Fibroblast of lung (primary cell): Measurements from ENCODE around the gene CIPC. TPM values are rescaled to one million over a fixed set of nuclear protein-coding genes. Genes with fewer than 3 reads are reported as not detected.

Source experiments
- DNase-seq, 2 donors: peaks; one replicate each; pipeline versions ENCODE4 v3.0.0 to v3.0.0-alpha.2; 2010; ENCODE audit warnings: low read depth in 2 of 2
- H2AFZ ChIP-seq: 2 replicates; pipeline ENCODE4 v1.5.1; 2012; ENCODE audit warnings: low read length, control low read depth, inconsistent platforms
- H3K27ac ChIP-seq: 2 replicates; pipeline ENCODE4 v1.5.1; 2011; ENCODE audit warnings: low read length, control low read depth; ENCODE audit not compliant: insufficient read depth
- H3K27me3 ChIP-seq: 2 replicates; pipeline ENCODE4 v1.5.1; 2011; ENCODE audit warnings: mild to moderate bottlenecking, low read length; ENCODE audit not compliant: control insufficient read depth, insufficient read depth
- H3K36me3 ChIP-seq: 2 replicates; pipeline ENCODE4 v1.5.1; 2011; ENCODE audit warnings: low read length; ENCODE audit not compliant: control insufficient read depth, insufficient read depth
- H3K4me1 ChIP-seq: 2 replicates; pipeline ENCODE4 v1.5.1; 2011; ENCODE audit warnings: low read length; ENCODE audit not compliant: control insufficient read depth, insufficient read depth; ENCODE audit errors: extremely low read depth
- H3K4me2 ChIP-seq: 2 replicates; pipeline ENCODE4 v1.5.1; 2011; ENCODE audit warnings: low read length, control low read depth; ENCODE audit not compliant: insufficient read depth; ENCODE audit errors: extremely low read depth
- H3K4me3 ChIP-seq, 4 experiments: fragments of 200-600 bp in 1 of 4; sonication (generic) in 1 of 4; replicated peaks in 1 of 4; 2 replicates each; pipeline ENCODE4 v1.5.1; 2011 to 2016; ENCODE audit warnings: low read length in 4 of 4, low read depth in 3 of 4, mild to moderate bottlenecking in 3 of 4, control low read depth in 2 of 4, inconsistent platforms in 1 of 4, mixed read lengths in 1 of 4; ENCODE audit not compliant: insufficient read depth in 1 of 4; ENCODE audit errors: control extremely low read depth in 1 of 4
- H3K79me2 ChIP-seq: 2 replicates; pipeline ENCODE4 v1.5.1; 2012; ENCODE audit warnings: mild to moderate bottlenecking, low read length, inconsistent platforms; ENCODE audit not compliant: control insufficient read depth, insufficient read depth
- H3K9ac ChIP-seq: 2 replicates; pipeline ENCODE4 v1.5.1; 2011; ENCODE audit warnings: mild to moderate bottlenecking, low read length, control low read depth; ENCODE audit not compliant: insufficient read depth
- H3K9me3 ChIP-seq: 2 replicates; pipeline ENCODE4 v1.5.1; 2012; ENCODE audit warnings: low read depth, low read length; ENCODE audit not compliant: control insufficient read depth, insufficient read depth
- H4K20me1 ChIP-seq: 2 replicates; pipeline ENCODE4 v1.5.1; 2011; ENCODE audit warnings: low read length; ENCODE audit not compliant: control insufficient read depth, insufficient read depth; ENCODE audit errors: extremely low read depth
- EZH2 ChIP-seq: IDR thresholded peaks from 2 replicates; pipeline ENCODE4 v1.5.1; 2012; ENCODE audit warnings: low read length, control low read depth, mild to moderate bottlenecking; ENCODE audit errors: missing control alignments
- polyA plus RNA-seq, 2 donors: library from polyadenylated mRNA; depleted of rRNA in 1 of 2; stranded (reverse) in 1 of 2; unstranded in 1 of 2; fragments of >200 nt; gene quantifications; 2 replicates each; pipeline ENCODE4 v1.2.1, GENCODE V29; 2011 to 2012; ENCODE audit warnings: missing spikeins in 1 of 2
- total RNA-seq: library from RNA; depleted of rRNA; stranded (reverse); fragments of >200 nt; gene quantifications from 2 replicates; pipeline ENCODE4 v1.2.1, GENCODE V29; 2014
- TF ChIP-seq, protein P1 (sequence below), 2 donors: IDR thresholded peaks in 1 of 2; conservative IDR thresholded peaks in 1 of 2; 1 replicate in 1 of 2; 2 replicates in 1 of 2; pipeline ENCODE4 v1.5.1; 2011 to 2012; ENCODE audit warnings: low read length in 2 of 2, control low read depth in 1 of 2, inconsistent platforms in 1 of 2, low read depth in 1 of 2, mild to moderate bottlenecking in 1 of 2

The CIPC gene
- total and polyA plus RNA-seq, 2 donors (not counting 1 experiment from before 2014, with no cell fraction given) = 12.1 to 12.8 TPM

GRCh38 chr14:77161011-77161410 lies 63.0 kb downstream of the CIPC start:
- TF ChIP-seq, protein P1, sequence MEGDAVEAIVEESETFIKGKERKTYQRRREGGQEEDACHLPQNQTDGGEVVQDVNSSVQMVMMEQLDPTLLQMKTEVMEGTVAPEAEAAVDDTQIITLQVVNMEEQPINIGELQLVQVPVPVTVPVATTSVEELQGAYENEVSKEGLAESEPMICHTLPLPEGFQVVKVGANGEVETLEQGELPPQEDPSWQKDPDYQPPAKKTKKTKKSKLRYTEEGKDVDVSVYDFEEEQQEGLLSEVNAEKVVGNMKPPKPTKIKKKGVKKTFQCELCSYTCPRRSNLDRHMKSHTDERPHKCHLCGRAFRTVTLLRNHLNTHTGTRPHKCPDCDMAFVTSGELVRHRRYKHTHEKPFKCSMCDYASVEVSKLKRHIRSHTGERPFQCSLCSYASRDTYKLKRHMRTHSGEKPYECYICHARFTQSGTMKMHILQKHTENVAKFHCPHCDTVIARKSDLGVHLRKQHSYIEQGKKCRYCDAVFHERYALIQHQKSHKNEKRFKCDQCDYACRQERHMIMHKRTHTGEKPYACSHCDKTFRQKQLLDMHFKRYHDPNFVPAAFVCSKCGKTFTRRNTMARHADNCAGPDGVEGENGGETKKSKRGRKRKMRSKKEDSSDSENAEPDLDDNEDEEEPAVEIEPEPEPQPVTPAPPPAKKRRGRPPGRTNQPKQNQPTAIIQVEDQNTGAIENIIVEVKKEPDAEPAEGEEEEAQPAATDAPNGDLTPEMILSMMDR (conservative IDR thresholded peaks at IDR 0.05 in 1 of 2, IDR thresholded peaks at IDR 0.05 in 1 of 2; ENCODE audit: low read depth in 1 of 2, low read length in 2 of 2) = no peak
- TF ChIP-seq EZH2 = no peak
- H3K36me3 ChIP-seq = no peaks in the 10 kb centered on the region
- no peaks in the 10 kb centered on the region for H3K79me2 ChIP-seq
- no peaks in the 10 kb centered on the region for H3K9me3 ChIP-seq
- no peak overlapping the region for H3K27ac ChIP-seq
- H3K27me3 ChIP-seq = peaks cover 13% of the 10 kb centered on the region
- no peak overlapping the region for H3K4me2 ChIP-seq
- H4K20me1 ChIP-seq = no peaks in the 10 kb centered on the region
- peaks cover 3% of the 10 kb centered on the region for H3K4me1 ChIP-seq
- no peak overlapping the region for H2AFZ ChIP-seq
- no peak for DNase-seq
- no peak overlapping the region for H3K9ac ChIP-seq
- H3K4me3 ChIP-seq = no peak overlapping the region

Other genes with a start within 250 kb of the CIPC start
- 36.0 and 45.9 TPM in 2 replicates for gene IRF2BPL, start 69.5 kb upstream of the CIPC start, total RNA-seq
- 9.8 and 13.1 TPM in 2 replicates for gene IRF2BPL, start 69.5 kb upstream of the CIPC start, polyA plus RNA-seq
- gene ZDHHC22, start 43.5 kb downstream of the CIPC start, total RNA-seq = not detected in 2 replicates
- gene ZDHHC22, start 43.5 kb downstream of the CIPC start, polyA plus RNA-seq = not detected in 2 replicates
- 0.66 TPM in 1 of 2 replicates, not detected in the other for gene TMEM63C, start 83.5 kb downstream of the CIPC start, total RNA-seq
- not detected in 2 replicates for gene TMEM63C, start 83.5 kb downstream of the CIPC start, polyA plus RNA-seq
- not detected in 2 replicates for gene NGB, start 172.9 kb downstream of the CIPC start, total RNA-seq
- not detected in 2 replicates for gene NGB, start 172.9 kb downstream of the CIPC start, polyA plus RNA-seq
- gene POMT2, start 222.6 kb downstream of the CIPC start, total RNA-seq = 8.5 and 9.6 TPM in 2 replicates
- gene POMT2, start 222.6 kb downstream of the CIPC start, polyA plus RNA-seq = 11.0 and 12.0 TPM in 2 replicates
- 13.7 and 20.5 TPM in 2 replicates for gene GSTZ1, start 222.8 kb downstream of the CIPC start, total RNA-seq
- 12.4 and 14.4 TPM in 2 replicates for gene GSTZ1, start 222.8 kb downstream of the CIPC start, polyA plus RNA-seq